HEK293T (cell line): ENCODE results near the gene DNAJC4.

Source experiments
- BHLHE40 ChIP-seq: fragments of 450-650 bp; IDR thresholded peaks from 2 replicates; pipeline ENCODE4 v1.6.1; 2016; ENCODE audit warnings: mild to moderate bottlenecking, moderate library complexity, borderline replicate concordance
- FOXM1 ChIP-seq: fragments of 450-650 bp; IDR thresholded peaks from 2 replicates; pipeline ENCODE4 v1.6.1; 2017; ENCODE audit warnings: mild to moderate bottlenecking, borderline replicate concordance
- HDGF ChIP-seq: fragments of 450-650 bp; IDR thresholded peaks from 2 replicates; pipeline ENCODE4 v1.6.1; 2017; ENCODE audit warnings: antibody characterized with exemption, borderline replicate concordance
- L3MBTL2 ChIP-seq: fragments of 450-650 bp; conservative IDR thresholded peaks from 2 replicates; pipeline ENCODE4 v1.6.1; 2016; ENCODE audit warnings: mild to moderate bottlenecking
- TARDBP ChIP-seq: fragments of 450-650 bp; IDR thresholded peaks from 2 replicates; pipeline ENCODE4 v1.6.1; 2016
- ZNF384 ChIP-seq: fragments of 450-650 bp; IDR thresholded peaks from 2 replicates; pipeline ENCODE4 v1.6.1; 2016

DNA sequence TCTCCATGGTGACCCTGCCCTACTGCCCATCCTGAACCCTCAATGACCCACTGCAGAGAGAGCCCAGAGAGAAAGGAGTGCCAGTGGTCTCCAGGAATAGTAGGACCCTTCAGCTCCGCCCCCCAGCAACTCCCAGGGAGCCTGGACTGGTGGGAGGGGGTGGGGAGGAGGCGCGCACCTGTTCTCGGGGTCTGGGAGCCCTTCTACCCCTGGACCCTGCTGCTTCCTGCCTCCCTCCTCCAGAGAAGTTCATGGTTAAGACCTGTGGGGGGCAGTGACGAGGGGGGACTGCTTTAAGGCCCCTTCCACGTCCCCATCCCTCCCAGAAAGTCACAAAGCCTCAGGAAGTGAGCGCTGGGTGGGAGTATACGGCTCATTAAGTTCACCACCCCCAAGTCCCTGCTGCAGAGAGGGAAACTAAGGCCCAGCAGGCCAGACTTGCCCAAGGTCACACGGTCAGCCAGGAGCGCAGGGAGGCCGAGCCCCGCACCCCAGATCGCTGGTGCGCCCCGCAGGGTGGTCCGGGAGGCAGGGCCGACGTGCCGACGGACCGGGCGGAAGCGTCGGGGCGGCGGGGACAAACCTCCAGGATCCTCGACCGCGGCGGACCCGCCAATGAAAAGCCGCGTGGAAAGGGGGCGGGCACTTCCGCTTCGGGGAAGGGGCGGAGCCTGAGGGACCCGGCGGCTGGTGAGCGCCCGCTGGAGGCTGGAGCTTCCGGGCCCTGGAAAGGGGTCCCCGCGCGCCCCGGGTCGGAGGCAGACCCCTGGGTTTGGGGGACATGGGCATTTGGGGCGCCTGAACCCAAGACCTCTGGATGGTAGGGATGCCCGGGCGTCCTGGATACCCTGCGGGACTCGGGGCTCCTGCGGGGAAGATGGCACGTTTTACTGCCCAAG lies 4.5 kb upstream of the DNAJC4 start, which contains the start of the genes NUDT22 and TRPT1:
- no peak for TF ChIP-seq ZNF384
- no peak for TF ChIP-seq FOXM1
- TF ChIP-seq TARDBP, result no peak
- no peak for TF ChIP-seq HDGF
- TF ChIP-seq L3MBTL2, result peak; percentile 42; the same call in 1 of the 2 replicates
- TF ChIP-seq BHLHE40, result no peak
